Urothelium cell line (cell line): ENCODE measurements around the gene MEA1.
"Not testable (repeated sequence)": the region's sequence is repeated elsewhere in the genome, so short reads cannot be mapped to it uniquely, and the experiment has no call there.

Experiments used
- DNase-seq: peaks from one replicate; pipeline ENCODE4 v3.0.0; 2011; ENCODE audit warnings: low spot score, mixed read lengths
- FAIRE-seq: peaks from 2 replicates; lab custom pipeline; 2011; peaks lifted over from hg19 to GRCh38; lab: Jason Lieb, UNC

MEA1 gene

DNA sequence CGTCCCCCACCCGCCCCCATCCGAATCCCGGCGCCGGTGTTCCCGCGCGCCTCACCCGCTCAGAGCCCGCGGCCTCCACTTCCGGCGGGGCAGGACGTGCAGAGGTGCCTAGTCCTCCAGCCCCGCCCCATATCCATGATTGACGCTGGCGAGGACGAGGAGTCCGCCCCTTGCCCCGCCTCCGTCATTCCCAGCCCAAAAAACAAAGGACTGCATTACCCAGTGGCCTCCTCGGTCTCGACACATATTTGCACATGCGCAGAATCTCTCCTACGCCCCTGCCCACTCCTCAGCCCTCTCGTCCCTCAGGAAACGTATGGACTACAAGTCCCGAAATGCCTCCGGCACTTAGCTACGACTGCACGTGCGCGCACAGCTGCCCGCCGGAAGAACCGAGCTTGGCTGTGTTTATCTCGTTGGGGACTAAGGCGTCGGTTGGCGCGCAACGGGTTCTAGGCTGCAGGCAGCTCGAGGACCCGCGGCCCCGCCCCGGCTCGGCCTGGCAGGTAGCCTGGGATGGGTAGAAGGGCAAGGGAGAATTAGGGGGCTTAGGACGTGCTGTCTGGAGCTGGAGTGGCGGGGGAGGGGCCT lies at the start of gene MEA1, which contains the start of gene KLHDC3:
Gene MEA1 (minus strand): TSS at position 104 of the 591 bp plus-strand sequence. CDS start 133 bp downstream, outside the sequence.
Gene KLHDC3 (plus strand): TSS at position 407 of the 591 bp plus-strand sequence. CDS start 2,944 bp downstream, outside the sequence.
- FAIRE-seq = peak; percentile 89

DNA sequence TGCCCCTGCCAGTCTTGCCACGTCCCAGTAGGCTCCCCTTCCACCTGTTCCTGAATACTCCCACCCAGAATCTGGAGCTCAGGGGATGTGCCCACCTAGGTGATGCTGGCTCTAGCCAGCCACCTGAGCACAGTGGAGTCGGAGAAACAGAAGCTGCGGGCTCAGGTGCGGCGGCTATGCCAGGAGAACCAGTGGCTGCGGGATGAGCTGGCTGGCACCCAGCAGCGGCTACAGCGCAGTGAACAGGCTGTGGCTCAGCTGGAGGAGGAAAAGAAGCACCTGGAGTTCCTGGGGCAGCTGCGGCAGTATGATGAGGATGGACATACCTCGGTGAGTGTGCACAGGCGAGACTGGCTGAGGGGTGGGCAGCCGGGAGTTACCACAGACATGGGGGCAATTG lies 49.1 kb upstream of the MEA1 start:
- no peak for DNase-seq
- no peak for FAIRE-seq

More for the DNA sequence above, at the start of gene MEA1, which contains the start of gene KLHDC3:
- DNase-seq = peak; percentile 99

DNA sequence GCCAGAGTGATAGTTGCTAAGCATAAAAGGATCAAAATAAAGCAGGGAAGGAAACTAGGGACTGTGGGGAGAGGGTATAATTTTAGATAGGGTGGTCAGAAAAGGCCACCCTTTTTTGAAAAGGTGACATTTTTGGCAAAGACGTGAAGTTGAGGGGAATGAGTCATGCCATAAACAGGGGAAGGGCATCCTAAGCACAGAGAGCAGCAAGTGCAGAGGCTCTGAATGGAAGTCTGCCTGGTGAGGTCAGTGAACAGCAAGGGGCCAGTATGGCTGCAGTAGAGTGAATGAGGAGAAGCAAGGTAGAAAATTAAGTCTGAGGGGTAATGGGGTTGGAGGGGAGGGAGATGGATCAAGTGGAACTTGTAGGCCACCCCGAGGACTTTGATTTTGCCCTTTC lies 48.1 kb upstream of the MEA1 start:
- no peak for DNase-seq
- FAIRE-seq = no peak

DNA sequence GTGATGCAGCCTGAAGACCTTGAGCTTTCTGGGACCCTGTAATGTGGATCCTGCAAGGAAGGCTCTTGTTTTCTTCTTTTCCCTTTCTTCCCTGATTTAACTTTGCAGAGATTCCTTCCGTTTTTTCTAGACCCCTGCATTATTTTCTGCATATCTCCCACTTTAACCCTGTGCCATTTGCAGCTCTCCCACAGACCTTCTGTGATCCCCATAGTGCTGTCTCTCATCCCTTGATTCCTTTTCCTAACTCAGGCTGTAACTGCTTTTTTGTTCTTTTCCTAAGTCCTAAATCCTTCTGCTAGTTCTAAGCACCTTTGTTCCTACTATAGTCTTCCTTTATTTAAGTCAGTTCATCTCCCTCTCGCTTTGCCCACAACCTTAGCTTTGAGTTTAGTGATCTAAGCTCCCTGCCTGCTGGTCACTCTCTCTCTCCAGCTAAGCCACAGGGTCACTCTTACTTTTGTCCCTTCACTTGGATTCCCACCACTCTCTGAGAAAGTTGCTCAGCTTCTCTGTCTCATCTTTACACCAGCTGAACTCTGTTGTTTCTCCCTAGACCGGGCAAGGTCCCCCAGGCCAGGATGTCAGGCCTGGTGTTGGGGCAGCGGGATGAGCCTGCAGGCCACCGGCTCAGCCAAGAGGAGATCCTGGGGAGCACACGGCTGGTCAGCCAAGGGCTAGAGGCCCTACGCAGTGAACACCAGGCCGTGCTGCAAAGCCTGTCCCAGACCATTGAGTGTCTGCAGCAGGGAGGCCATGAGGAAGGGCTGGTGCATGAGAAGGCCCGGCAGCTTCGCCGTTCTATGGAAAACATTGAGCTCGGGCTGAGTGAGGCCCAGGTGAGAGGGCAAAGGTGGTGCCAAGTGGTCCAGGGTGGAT lies 47.2 kb upstream of the MEA1 start:
- DNase-seq = no peak
- no peak for FAIRE-seq

DNA sequence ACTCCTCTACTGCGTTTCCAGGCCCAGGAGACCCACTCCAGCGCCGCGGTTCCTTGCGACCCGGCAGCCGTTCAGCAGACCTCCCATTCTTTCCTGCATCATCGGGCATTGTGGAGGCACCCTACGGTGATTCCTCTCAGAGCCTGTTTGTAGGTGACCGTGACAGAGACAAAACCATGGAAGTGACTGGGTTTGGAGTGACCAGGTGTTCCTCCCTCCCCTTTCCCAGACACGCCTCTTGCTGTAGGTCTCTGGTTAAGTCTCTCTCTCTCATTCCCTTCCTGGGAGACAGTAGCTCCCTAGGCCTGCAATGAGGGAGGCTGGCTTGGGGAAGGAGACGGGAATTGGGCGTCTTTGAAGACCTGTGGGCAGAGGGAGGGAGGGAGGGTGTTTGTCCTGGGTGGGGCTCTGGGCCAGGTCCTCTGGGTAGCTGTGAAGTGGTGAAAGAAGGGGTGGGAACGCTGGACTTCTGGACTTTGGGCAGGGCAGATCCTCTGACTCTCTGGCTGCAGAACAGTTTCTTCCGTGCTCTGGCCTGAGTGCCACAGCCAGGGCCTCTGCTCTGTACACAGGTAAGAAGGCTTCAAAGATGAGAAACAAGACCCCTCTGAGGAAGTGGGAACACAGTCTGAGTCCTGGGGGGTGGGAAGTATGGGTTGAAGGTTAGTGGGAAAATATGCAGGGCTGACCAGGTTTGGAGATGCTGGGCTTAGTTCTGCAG lies 46.4 kb upstream of the MEA1 start:
- FAIRE-seq = no peak
- peak; percentile 20 for DNase-seq

DNA sequence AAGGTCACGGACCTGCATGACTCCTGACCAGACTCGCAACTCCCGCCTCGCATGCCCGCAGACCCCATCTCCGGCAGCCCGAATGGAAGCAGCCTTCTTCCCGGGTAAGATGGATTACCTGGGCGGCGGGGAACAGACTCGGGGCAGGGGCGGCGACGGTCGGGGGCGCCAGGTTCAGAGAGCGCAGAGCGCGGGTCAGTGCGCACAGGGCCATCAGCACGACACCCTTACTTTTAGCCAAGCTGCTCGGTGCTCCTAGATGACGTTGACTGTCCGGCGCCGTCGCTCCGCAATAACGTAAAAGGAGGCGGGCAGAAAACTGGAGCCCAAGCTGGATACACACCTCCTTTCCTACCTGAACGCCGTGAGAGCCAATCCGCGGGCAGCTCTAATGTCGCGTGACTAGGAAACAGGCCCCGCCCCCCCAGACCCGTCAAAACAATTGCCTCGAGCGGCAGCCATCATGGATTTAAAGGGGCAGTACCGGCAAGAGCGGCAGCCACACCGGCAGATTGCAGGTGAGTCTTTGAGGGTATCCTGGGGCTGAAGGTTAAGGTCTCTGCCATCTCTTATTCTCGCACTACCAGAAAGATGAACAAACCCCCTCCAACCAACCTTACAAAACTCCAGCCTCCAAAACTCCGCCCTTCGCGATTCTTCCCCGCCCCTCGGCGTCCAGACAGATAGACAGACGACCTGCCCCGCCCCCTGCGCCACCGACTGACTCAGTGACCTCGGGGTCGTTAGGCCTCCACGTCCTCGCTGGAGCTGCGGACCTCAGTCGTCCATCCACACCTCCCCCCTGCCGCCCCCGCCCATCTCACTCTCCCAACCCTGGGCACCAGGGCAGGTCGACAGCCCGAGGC lies 45.7 kb upstream of the MEA1 start, which contains the start of the genes KLC4 and MRPL2:
Gene KLC4 (plus strand): TSS at position 464 of the 866 bp plus-strand sequence. CDS start 1,705 bp downstream, outside the sequence.
Gene MRPL2 (minus strand): TSS at position 267 of the 866 bp plus-strand sequence. CDS start 53 bp downstream, at position 214.
- FAIRE-seq = no peak
- peak; percentile 100 for DNase-seq

DNA sequence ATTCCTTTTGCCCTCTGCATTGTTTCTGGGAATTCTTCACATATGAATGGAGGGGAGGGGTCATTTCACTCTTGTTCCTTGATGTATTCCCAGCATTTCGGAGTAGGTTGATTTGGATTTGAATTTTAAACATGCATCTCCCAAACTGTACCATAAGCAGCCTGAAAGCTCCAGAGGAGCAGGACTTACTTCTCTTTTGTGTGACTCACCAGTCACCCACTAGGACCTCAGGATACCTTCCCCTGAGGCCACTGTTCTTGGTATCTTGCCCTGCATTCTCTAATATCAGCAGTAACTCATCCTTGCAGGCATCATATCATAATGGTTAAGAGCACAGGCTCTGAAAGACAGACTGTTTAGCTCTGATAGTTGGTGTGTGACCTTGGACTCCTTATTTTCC lies 44.8 kb upstream of the MEA1 start:
- no peak for FAIRE-seq

DNA sequence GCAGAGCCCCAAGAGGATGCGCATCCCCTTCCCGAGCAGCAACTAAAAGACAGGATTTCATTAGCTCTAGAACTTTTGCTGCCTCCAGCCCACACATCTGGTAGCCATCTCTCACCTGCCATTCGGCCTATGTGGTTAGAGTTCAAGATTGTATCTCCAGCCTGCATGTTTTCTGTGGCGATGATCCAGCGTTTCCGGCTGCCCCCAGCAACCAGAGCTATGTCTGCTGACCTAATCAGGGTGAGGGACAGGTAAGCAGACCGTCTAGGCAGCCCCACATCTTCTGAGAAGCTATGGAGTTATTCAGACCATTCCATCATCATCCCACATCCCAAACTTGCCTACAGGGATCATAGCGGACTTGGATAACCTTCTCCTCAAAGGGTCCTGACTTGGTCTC lies 42.2 kb upstream of the MEA1 start:
- DNase-seq (no peak), FAIRE-seq (no peak)

More for the DNA sequence above, 44.8 kb upstream of the MEA1 start:
- DNase-seq = no peak

DNA sequence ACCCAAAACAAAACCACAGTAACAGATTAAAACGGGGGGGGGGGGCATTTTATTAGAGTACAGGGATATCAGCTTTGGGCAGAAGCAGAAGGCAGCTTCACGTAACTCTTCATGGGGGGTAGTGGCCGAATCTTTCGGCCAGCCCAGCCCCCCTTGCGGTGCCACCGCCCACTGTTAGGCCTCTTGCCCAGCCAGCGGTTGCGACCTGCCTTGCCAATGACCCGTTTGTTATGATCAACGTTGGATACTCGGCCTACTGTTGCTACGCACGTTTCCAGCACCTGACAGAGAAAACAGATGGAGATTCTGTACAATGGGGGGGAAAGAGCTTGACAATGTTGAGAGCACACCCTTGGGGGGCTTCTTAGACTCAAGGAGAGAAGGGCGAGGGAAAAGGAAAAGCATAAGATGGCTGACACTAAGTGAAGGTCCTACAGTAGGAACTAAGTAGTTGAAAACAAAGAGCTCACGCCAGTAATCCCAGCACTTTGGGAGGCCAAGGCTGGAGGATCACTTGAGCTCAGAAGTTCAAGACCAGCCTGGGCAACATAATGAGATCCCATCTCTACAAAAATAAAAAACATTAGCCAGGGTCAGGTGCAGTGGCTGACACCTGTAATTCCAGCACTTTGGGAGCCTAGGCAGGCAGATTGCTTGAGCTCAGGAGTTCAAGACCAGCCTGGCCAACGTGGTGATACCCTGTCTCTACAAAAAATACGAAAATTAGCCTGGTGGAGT lies 40.6 kb upstream of the MEA1 start:
- DNase-seq (no peak), FAIRE-seq (no peak)

DNA sequence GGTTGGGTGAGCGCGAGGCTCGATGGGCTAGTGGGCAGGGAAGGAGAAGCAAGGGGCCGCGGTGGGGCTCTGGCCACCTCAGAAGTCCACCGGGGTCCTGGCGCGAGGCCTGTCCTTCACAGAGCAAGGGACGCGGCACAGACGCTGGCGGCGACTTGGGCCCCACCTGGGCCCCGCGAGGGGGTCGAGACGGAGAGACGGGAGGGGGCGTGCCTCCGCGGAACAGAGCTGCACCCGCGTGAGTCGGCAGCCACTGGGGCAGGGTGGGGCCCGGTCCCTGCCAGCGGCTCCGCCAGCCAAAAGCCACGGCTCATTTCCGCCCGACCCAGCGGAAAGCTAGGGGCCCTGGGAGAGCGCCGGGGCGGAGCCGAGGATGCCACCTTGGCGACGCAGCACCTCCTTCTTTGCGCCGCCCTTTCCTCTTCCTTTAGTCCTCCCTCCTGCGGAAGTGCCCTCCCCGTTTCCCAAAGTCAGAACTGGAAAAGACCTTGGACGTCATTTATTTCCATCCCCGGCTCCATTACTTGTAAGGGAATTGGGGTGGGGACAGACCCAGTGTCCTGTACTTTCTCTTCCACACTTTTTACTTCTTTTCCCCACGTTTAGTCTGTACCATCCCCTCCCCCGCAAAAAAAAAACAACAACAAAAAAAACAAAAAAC lies 39.9 kb upstream of the MEA1 start, which contains the start of gene CUL7:
Gene CUL7 (minus strand): TSS at position 307 of the 661 bp plus-strand sequence. CDS start 1,063 bp downstream, outside the sequence.
- no peak for FAIRE-seq
- DNase-seq = peak; percentile 99

DNA sequence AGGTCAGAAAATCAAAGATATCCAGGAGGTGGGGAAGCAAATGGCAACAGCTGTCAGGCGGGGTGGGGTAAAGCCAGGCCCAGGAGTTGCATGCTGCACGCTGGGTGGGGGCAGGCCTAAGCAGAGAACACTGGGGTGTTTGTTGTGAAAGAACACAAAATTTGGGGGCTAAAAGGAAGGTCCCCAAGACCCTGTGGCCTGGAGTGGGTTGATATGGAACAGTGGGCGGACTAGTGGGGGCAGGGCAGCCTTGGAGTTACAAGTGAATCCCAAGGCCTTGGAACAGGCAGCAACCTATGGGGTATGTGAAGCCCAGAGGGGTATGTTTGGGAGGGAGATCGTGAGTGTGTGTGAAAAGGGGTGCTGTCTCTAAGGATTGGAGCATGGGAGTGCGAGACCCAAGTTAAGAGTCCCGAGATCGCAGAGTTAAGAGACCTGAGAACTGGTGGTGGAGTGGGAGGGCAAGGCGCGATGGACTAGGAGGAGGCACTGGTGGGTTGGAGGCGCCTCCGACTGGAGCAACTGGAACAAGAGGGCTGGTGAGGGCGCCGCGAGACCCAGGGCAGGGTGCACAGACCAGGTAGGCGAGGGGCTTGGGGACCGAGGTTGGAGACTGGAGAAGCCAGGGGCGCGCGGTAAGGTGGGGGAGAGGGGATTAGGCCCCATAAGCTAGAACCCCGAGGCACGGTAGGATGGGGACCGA lies 39.2 kb upstream of the MEA1 start:
- DNase-seq = peak; percentile 15
- FAIRE-seq = no peak

DNA sequence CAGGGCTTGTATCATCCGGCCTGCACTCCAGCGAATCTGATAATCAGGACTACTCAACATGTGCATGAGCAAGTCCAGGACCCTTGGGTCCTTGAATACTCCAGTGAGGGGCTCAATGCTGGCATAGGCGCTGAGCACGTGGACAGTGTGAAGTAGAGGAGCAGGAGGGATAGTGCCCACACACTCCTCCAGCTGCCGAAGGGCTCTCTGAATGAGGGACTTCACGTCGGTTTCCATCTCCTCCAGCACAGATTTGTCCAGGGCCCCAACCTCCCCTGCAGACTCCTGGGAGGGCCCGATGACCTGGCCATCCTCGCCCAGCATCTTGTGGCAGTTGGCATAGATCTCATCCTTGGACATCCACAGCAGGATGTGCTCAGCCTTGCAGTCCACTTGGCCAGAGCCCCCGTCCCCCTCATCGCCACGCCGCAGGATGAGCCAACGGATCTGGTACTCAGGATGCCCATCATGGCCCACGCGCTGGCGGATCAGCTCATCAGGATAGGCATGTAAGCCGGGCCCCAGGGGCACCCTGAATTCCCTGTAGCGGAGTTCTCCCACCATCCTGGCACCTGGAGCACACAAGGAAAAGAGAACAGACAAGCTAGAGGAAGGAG lies 38.6 kb upstream of the MEA1 start:
- FAIRE-seq (no peak), DNase-seq (no peak)

DNA sequence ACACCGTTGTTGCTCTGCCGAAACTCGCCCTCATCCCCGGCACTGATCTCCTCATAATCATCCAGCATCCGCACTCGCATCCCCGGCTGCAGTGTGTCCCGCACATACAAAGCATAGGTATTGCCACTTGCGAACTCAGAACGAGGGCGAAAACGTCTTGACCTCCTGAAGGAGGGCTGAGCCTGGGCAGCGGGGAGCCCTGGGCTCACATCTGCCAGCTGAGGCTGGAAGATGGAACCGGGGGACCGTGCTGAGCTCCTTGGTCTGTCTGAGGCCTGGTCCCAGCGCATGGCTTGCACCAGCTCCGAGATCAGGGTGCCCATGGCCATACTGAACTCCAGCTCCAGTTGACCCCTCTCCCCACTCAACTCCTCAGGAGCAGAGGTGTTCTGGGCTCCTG lies 37.2 kb upstream of the MEA1 start:
- FAIRE-seq = no peak

DNA sequence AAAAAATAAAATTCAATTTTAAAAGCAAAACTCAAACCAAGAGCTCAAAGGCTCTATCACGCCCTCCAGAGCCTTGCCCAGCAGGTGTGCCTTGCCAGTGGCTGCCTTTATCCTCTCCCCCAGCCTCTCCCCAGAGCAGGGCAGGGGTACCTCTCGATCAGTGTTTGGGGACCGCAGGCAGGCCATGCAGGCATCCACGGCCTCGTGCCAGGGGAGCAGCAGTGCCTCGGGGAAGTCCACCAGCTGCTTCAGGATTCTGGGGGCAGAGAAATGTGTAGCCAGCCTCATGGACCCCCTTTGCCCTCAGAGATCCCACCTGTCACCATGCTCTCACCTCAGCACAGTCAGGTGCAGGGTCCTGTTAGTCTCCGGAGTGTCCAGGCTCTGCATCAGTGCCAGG lies 34.3 kb upstream of the MEA1 start:
- FAIRE-seq (no peak), DNase-seq (no peak)

More for the DNA sequence above, 37.2 kb upstream of the MEA1 start:
- DNase-seq = no peak

DNA sequence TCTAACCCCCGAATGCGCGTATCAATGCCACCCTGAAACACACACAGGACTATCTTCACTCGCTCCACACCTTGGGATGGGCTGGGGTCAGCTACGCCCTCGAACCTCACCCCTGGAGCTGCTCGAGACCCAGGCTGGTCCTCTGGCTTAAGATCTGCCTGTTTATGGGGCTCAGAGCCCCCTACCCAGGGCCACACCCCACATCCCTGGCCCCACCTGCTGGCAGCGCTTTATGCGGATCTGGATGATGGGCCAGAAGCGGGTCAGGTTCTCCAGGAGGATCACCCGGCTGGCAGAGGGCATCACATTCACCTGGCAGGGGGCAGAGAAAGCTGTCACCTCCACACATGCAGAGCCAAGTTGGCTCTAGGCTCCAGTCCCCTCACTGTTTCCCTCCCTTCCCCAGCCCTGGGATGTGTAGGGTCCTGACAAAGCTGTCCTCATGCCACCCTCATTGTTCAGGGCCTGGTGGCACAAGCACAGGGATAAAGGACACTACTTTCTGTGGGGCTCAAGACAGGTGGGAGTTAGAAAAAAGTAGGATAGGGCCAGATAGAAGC lies 31.7 kb upstream of the MEA1 start:
- DNase-seq = no peak

DNA sequence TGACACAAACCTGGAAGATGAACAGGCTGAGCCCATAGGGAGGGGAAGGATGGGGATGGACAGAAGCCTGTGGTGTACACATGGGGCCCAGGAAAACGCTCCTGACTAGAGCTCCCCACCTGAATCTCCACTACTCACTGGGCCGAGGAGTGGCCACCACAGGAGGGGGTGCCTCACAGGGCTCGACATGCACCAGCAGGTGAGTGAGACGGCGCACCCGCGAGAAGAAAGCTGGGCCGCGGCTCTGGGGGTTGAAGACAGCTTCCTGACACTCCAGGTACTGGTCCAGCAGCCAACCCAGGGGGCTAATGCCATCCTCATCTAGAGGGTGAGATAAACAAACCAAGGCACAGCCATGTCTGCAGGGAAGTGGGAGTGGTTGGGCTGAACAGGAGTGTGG lies 29.6 kb upstream of the MEA1 start:
- no peak for FAIRE-seq
- no peak for DNase-seq

More for the DNA sequence above, 31.7 kb upstream of the MEA1 start:
- FAIRE-seq = no peak

DNA sequence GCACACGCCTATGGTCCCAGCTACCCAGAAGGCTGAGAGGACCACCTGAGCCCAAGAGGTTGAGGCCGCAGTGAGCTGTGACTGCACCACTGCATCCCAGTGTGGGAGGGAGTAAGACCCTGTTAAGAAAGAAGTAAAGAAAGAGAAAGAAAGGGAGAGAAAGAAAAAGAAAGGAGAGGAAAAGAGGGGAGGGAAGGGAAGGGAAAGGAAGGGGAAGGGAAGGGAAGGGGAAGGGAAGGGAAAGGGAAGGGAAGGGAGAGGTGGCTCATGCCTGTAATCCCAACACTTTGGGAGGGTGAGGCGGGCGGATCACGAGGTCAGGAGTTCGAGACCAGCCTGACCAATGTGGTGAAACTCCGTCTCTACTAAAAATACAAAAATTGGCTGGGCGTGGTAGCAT lies 27.7 kb upstream of the MEA1 start:
- not testable (repeated sequence) for DNase-seq, FAIRE-seq
